ENCODE data around the gene TESPA1.

TESPA1 gene

GRCh38 chr12:54983536-54984101, 943 bp downstream of the TESPA1 start:
- no peaks in the 10 kb centered on the region for H3K27me3 ChIP-seq (ENCODE audit: control insufficient read depth, low read length)
- TF ChIP-seq CTCF (IDR thresholded peaks at IDR 0.05; ENCODE audit: low read depth, low read length, poor library complexity, severe bottlenecking) (no peak), EZH2phosphoT487 (IDR thresholded peaks at IDR 0.05; ENCODE audit: borderline replicate concordance, low read length) (no peak)
- H3K4me2 ChIP-seq (ENCODE audit: low read length), result peak overlapping the region; percentile 92
- peak overlapping the region; percentile 89 for H3K27ac ChIP-seq (ENCODE audit: low read depth, low read length)
- peaks cover 3% of the 10 kb centered on the region; the same call in 1 of the 2 replicates for H3K9me3 ChIP-seq (ENCODE audit: control insufficient read depth, insufficient read depth, low read length)
- H3K79me2 ChIP-seq (ENCODE audit: control insufficient read depth, low read length), result peaks cover 41% of the 10 kb centered on the region
- H4K20me1 ChIP-seq (ENCODE audit: control insufficient read depth, insufficient read depth, low read depth, low read length), result no peaks in the 10 kb centered on the region
- H3K4me1 ChIP-seq (ENCODE audit: control insufficient read depth, low read length), result peaks cover 71% of the 10 kb centered on the region
- peaks cover 47% of the 10 kb centered on the region for H3K36me3 ChIP-seq (ENCODE audit: control insufficient read depth, low read length)
- H3K4me3 ChIP-seq (ENCODE audit: low read length), result peak overlapping the region; percentile 83
- H3F3A ChIP-seq (ENCODE audit: control insufficient read depth, insufficient read depth), result peaks cover 25% of the 10 kb centered on the region
- H3K9me2 ChIP-seq (replicated peaks; ENCODE audit: control insufficient read depth, low read length), result no peaks in the 10 kb centered on the region

GRCh38 chr12:54981796-54982195, 2.8 kb downstream of the TESPA1 start:
- Histone ChIP-seq H3K9me3 (ENCODE audit: control insufficient read depth, insufficient read depth, low read length) (peaks cover under 1% of the 10 kb centered on the region; the same call in 1 of the 2 replicates), H3K4me3 (ENCODE audit: low read length) (no peak overlapping the region; the same call in 1 of the 2 replicates), H3K79me2 (ENCODE audit: control insufficient read depth, low read length) (peaks cover 41% of the 10 kb centered on the region), H3K4me2 (ENCODE audit: low read length) (peak overlapping the region; percentile 92), H3K27ac (ENCODE audit: low read depth, low read length) (no peak overlapping the region), H3K27me3 (ENCODE audit: control insufficient read depth, low read length) (no peaks in the 10 kb centered on the region), H3K36me3 (ENCODE audit: control insufficient read depth, low read length) (peaks cover 53% of the 10 kb centered on the region), H3K4me1 (ENCODE audit: control insufficient read depth, low read length) (peaks cover 54% of the 10 kb centered on the region), H4K20me1 (ENCODE audit: control insufficient read depth, insufficient read depth, low read depth, low read length) (no peaks in the 10 kb centered on the region), H3K9me2 (replicated peaks; ENCODE audit: control insufficient read depth, low read length) (no peaks in the 10 kb centered on the region), H3F3A (ENCODE audit: control insufficient read depth, insufficient read depth) (peaks cover 13% of the 10 kb centered on the region)
- TF ChIP-seq EZH2phosphoT487 (IDR thresholded peaks at IDR 0.05; ENCODE audit: borderline replicate concordance, low read length), result no peak
- no peak for TF ChIP-seq CTCF (IDR thresholded peaks at IDR 0.05; ENCODE audit: low read depth, low read length, poor library complexity, severe bottlenecking)

GRCh38 chr12:54980341-54980740, 4.2 kb downstream of the TESPA1 start:
- TF ChIP-seq EZH2phosphoT487 (IDR thresholded peaks at IDR 0.05; ENCODE audit: borderline replicate concordance, low read length), result no peak
- no peak for TF ChIP-seq CTCF (IDR thresholded peaks at IDR 0.05; ENCODE audit: low read depth, low read length, poor library complexity, severe bottlenecking)
- Histone ChIP-seq H3K27me3 (ENCODE audit: control insufficient read depth, low read length) (no peaks in the 10 kb centered on the region), H3K4me3 (ENCODE audit: low read length) (no peak overlapping the region), H3K79me2 (ENCODE audit: control insufficient read depth, low read length) (peaks cover 32% of the 10 kb centered on the region), H3F3A (ENCODE audit: control insufficient read depth, insufficient read depth) (peaks cover 6% of the 10 kb centered on the region), H3K4me2 (ENCODE audit: low read length) (no peak overlapping the region), H3K27ac (ENCODE audit: low read depth, low read length) (no peak overlapping the region), H3K9me3 (ENCODE audit: control insufficient read depth, insufficient read depth, low read length) (no peaks in the 10 kb centered on the region), H3K9me2 (replicated peaks; ENCODE audit: control insufficient read depth, low read length) (no peaks in the 10 kb centered on the region), H3K36me3 (ENCODE audit: control insufficient read depth, low read length) (peaks cover 53% of the 10 kb centered on the region), H3K4me1 (ENCODE audit: control insufficient read depth, low read length) (peaks cover 40% of the 10 kb centered on the region), H4K20me1 (ENCODE audit: control insufficient read depth, insufficient read depth, low read depth, low read length) (no peaks in the 10 kb centered on the region)

All from DOHH2 (cell line).